Activated T-helper 9 cell treated with anti-CD3 and anti-CD28 coated beads, Interleukin-2, amount 50 U/mL, for 16 hours (primary cell): Measurements from ENCODE around the gene SPG21.

Experiments used
- DNase-seq: peaks from one replicate; pipeline ENCODE4 v3.0.0-alpha.2; 2020; ENCODE audit warnings: low read depth

The SPG21 gene

DNA sequence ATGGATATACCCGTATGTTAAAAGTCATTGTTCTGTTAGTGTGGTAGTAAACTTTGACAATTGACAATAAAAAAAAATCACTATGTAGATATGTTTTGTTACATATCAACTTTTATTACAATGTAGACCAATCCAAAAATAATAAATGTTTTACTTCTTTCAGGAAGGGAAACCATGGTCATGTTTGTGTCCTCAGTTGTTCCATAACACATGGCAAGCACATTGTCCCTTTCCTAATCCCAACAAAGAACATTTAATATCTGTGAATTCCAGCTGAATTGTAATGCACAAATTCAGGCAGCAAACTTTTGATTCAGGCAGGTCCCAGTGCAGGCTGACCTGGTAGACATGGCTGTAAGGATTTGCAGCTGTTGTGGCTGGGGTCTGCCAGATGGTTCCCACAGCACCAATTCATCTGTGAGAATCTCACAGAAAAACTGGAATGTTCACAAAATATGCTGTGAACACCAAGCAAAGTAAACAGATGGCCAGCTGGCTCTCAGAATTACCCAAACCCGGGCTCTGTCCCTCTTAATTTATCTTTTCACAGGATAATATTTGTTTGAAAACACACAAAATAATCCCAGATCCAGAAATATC lies 1.9 kb upstream of the SPG21 start:
- DNase-seq = no peak

DNA sequence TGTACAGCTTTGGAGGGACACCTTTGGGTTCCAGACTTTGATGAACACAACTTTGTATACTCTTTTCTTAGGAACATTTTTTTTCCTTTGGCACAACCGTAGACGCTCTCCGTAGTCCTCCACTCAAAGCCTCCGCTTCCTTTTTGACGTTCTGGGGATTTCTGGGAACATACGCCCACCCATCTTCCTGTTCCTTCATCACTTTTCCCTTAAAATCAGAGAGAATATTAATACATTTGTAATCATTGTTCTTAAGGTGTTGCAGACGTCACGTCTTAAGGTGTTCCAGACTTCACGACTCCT lies 405 bp upstream of the SPG21 start:
- no peak for DNase-seq

DNA sequence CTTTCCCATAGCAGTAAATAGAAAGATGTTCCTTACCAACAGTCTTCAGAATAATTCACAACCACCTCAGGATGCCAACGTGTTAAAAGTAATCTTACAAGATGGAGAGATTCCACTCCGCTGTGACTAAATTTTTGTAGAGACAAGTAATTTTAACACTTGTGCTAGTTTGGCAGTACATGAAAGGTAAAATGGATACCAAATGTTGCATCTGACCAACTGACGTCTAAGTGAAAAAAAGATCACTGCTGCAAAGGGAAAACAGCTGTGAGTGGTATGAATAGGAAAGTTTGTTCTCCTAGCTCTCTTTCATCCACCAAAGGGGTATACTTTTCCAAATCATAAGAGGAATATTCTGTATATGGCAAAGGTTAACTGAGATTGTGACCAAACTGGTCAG lies 2.6 kb downstream of the SPG21 start:
- no peak for DNase-seq

DNA sequence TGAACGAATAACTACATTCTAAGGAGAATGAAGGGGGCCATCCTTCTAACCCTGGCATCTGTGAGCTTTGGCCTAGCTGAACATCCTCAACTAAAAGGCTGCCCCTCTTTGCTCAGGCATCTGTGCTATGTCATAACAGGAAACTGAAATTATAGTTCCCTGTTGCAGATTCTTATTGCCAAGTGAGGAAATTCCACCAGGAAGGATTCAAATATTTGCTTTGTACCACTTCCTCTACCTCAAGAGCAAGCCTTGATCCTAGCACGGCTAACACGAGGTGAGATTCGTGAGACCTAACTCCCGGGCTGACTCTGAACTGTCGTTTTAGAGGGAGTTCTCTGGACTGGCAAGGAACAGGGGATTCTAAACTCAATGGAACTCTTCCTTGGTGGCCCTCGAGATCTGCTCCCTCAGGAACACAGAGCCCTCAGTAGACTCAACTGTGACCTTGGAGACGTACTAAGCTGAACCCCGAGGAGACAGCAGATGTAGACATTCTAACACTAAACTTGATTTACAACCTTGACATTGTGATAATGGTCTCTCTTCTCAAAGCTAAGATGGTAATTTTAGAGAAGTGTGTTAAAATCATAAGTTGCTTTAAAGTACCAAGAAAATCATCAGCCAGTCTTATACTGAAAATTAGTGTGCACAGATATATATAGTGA lies 4.2 kb downstream of the SPG21 start:
- no peak for DNase-seq

DNA sequence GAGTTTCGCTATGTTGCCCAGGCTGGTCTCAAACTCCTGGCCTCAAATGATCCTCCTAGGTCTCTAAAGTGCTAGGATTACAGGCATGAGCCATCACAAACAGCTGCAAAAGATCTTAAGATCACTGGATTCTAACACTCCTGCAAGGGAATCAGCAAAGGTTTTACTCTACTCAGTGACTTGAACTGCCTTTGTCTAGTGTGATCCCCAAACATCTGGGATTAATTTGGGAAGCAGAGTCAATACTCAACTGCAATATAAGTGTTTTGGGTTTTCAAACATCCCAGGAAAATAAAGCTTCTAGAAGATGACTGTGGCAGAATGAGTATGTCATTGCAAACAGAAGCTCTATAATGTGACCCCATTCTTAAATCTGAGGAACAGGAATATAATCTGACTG lies 7.2 kb downstream of the SPG21 start:
- DNase-seq = no peak

DNA sequence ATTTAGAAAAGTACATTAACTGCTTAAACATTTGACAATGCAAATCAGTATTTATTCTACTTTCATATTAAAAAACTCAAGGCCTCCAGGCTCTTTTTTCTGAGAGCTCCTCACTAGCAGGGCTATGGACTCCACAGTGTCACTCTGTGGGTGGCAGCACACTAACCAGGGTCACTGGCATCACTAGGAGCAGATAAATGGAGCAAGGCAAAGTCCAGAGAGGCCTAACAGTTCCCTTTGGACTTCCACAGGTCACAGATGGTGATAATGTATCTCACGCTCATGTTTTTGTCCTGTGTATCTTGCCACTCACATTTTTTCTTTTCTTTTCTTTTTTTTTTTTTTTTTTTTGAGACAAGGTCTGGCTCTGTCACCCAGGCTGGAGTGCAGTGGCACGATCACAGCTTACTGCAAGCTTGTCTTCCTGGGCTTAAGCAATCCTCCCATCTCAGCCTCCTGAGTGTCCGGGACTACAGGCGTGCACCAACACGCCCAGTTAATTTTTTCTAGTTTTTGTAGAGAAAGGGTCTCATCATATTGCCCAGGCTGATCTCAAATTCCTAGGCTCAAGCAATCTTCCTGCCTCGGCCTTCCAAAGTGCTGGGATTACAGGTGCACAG lies 7.8 kb downstream of the SPG21 start:
- DNase-seq = no peak

DNA sequence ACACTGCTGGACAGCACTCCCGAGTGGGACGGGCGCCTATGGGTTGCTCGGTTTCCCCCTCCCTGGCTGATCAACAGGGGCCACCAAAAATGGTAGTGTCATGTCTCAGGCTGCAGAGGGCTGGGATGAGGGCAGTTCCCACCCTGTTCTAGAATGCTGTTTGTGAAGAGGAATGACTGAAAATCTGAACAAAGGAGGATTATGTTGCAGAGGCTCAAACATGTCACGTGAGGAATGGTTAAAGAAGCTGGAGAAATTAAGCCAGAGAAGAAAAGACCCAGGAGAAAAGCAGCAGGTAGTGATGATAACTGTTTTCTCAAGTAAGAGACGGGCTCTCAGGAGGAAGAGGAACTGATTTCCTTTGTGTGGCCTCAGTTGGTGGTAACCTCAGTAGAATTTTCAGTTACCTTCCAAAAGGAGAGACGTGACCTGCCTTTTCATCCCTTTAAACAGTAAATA lies 10.4 kb downstream of the SPG21 start:
- no peak for DNase-seq

DNA sequence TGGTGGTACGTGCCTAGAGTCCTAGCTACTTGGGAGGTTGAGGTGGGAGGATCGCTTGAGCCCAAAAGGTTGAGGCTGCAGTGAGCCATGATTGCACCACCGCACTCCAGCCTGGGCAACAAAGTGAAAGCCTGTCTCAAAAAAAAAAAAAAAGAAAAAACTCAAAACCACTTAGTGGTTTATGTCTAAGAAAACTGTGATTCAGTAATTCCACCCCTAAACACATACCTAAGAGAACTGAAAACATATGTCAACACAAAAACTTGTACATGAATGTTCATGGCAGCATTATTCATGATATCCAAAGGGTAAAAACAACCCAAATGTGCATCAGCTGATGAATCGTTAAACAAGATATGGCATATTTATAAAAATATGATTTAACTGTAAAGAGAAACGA lies 14.3 kb downstream of the SPG21 start:
- DNase-seq = no peak

DNA sequence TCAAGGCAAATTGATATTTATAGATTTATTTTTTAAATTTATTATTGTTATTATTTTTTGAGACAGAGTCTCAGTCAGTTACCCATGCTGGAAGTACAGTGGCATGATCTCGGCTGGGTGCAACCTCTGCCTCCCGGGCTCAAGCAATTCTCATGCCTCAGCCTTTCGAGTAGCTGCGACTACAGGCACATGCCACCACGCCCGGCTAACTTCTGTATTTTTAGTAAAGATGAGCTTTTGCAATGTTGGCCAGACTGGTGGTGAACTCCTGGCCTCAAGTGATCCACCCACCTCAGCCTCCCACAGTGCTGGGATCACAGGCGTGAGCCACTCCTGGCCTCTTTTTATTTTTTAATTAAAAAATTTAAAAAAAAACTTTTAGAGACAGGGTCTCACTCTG lies 19.0 kb downstream of the SPG21 start:
- no peak for DNase-seq

DNA sequence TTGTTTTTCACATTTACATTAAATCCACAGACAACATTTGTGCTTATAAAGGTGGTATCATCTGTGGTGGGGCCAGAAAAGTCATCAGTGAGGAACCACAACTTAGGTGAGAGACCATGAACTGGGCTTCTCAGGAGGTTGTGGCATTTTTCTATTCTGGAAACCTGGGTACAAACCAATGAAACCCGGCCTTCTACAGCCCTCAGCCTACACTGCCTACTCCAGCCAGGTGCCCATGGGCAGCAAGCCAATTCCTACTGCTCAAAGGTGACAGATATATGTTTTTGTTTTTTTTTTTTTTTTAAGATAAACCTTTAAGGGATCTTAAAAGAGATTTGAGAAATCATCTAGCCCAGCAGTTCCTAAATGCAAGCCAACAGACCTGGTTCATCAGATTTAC lies 20.3 kb downstream of the SPG21 start:
- no peak for DNase-seq

DNA sequence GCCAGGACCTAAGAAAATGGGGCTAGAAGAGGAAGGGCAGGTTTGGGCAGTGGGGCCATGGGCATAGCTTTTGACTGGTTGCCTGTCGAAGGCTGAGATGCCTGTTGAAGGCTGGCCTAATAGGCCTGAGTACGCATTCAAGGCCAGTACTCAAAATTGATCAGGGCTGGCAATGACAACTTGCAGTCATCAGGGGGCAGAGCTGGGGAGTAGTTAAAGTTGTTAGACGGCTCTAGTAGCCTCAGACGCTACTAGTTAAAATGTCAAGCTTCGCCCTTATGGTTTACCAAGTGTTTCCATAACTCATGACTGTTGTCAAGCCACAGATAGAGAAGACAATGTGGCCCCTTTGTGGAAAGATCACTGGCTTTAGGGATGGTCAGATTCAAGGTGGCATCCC lies 28.7 kb downstream of the SPG21 start:
- no peak for DNase-seq

DNA sequence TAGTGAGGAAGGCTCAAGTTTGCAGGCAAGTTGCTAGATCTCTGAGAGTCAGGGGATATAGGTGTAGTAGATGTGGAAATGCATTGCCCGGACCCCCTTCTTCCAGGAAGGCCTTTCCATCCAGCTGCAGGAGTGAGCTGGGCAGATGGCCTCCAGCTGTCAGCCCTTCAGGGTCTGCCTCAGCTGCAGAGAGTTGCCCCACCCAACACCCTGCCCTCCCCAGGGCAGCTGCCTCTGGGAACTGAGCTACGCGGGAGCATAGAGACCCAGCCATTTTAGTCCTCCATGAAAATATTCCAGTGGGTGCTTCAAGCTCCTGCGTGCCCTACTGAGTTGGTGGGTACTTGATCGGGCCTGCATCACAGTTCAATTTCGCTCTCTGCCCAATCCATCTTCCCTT lies 29.6 kb downstream of the SPG21 start:
- no peak for DNase-seq

DNA sequence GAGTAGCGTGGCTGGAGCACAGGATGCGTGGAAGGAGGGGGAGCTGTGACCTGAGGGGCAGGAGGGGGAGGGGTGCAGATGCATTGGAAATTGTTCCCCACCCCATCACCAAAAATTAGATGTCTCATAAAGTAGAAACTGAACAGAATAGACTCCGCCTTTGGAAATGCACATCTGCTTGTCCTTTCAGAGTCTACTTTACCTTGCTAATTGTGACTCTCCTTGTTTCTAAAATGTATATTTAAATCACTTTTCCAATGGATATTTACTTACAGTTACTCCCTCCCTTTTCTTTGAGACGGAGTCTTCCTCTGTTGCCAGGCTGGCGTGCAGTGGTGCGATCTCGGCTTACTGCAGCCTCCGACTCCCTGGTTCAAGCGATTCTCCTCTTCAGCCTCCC lies 30.6 kb downstream of the SPG21 start:
- DNase-seq = no peak

DNA sequence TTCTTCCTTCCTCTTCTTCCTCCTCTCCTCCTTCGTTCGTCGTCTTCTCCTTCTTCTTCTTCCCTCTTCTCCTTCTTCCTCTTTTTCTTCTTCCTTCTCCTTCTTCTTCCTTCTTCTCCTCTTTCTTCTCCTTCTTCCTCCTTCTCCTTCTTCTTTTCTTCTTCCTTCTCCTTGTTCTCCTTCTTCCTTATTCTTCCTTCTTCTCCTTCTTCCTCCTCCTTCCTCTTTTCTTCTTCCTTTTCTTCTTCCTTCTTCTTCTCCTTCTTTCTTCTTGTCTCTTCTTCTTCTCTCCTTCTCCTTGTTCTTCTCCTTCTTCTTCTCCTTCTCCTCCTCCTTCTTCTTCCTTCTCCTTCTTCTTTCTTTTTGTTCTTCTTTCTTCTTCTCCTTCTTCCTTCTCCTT lies 35.3 kb downstream of the SPG21 start:
- DNase-seq = no peak

DNA sequence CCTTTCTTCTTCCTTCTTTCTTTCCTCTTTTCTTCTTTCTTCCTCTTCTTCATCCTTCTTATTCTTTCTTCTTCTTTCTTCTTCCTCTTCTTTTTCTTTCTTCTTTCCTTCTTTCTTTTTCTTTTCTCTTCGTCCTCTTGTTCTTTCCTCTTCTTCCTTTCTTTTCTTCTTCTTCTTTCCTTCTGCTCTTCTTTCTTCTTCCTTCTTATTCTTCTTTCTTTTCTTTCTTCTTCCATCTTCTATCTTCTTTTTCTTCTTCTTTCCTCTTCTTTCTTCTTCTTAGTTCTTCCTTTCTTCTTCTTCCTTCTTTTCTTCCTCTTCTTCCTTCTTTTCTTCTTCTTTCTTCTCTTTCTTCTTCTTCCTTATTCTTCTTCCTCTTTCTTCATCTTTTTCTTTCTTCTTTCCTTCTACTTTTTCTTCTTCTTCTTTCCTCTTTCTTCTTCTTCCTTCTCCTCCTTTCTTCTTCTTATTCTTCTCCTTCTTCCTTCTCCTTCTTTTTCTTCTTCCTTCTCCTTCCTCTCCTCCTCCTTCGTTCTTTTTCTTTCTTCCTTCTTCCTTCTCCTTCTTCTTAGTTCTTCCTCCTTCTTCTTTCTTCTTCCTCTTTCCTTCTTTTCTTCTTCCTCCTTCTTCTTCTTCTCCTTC lies 37.8 kb downstream of the SPG21 start:
- DNase-seq = no peak

DNA sequence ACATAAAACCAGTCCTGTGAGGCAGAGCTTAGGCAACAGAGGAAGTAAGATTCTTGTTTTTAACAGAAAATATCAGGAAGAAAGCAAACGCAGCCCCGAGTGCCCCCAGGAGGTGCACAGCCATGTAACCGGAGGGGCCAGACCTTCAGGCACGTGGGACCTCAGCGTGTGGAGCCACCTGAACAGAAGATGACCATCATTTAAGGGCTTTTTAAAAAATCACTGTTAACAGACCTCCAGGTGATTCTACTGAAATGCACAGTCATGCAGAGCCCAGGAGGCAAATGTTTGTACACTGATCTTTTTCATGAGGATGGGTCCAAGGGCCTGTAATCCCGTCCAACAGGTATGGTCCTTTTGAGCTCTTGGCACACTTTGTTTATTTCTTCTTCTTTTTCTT lies 38.8 kb downstream of the SPG21 start:
- DNase-seq = no peak

DNA sequence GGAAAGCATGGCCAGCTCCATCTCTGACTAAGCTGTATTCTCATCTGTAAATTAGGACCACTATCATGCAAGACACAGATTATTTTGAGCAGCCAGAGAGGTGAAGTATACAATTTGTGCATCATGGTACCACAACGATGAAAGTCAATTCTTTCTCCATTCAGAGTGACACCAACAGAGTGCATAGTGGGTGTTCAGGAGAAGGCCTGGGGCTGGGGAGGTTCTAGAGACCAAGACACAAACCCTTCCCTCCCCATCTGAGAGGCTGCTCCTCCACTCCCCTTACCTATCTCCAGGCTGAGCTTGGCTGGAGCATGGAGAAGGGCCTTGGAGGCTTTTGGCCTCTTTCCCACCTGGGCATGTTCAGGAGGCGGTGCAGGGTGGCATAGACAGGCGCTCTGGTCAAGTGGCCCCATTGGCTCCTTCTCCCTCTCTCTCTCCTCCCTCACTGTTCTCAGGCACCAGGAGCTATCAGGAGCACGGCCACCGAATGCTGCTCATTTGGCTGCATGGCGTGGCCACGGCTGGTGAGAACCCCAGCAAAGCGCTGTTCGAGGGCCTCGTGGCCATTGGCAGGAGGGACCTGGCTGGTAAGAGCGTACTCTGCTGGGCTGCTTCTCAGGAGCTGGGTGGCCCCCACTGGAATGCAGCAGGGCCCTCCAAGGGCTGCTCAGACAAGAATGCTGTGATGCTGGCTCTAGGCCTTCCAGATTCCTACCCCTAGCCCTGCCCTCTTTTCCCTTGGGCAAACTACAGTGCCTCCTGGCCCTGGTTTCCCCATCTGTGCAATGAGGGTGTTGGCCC lies 40.1 kb downstream of the SPG21 start:
- DNase-seq = no peak

DNA sequence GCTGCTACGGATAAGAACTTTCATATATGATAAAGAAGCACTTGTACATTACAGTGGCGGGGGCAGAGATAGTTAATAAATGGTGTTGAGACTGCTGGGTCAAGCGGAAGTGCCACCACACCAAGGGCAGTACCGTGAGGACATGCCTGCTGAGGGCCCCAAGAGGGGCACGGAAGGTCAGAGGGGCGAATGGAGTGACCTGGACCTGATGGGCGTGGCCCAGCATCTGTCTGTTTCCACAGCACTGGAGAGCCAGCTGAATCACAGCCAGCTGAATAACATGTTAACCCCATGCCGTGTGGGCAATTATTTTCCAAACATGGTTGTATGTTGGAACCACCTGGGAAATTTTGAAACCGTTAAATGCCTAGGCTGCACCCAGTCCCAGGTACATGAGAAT lies 40.8 kb downstream of the SPG21 start:
- no peak for DNase-seq

DNA sequence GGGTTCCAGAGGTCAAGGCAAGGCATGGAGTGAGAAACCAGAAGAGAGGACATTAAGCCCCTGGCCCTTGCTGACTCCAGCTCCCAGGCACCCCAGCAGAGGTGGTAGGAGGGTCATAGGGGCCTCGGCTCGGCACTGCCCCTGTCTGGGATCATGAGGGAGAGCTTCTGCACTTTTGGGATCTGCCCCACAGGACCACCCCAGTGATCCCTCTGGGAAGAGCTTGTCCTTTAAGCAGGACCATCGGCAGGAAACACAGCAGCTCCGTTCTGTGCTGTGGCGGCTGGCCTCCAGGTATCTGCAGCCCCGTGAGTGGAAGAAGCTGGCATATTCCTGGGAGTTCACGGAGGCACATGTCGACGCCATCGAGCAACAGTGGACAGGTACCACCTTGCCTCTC lies 42.5 kb downstream of the SPG21 start:
- DNase-seq = no peak

DNA sequence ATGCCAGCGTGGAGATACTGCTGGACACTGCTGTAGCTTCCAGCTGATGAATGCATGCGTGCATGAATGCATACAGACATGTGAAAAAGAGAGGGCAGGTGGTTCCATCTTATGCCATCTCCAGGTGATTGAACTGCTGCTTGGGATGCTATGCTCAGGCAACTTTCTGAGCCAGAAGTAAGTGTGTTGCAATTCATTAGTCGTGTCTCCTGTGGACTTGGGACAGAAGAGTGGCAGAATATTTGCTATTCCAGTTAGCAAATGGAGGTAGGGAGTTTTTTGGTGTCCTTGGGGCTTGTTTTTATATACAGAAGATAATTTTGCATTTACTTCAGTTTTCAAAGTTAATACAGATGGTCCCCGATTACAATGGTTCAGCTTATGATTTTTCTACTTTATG lies 44.8 kb downstream of the SPG21 start:
- no peak for DNase-seq

DNA sequence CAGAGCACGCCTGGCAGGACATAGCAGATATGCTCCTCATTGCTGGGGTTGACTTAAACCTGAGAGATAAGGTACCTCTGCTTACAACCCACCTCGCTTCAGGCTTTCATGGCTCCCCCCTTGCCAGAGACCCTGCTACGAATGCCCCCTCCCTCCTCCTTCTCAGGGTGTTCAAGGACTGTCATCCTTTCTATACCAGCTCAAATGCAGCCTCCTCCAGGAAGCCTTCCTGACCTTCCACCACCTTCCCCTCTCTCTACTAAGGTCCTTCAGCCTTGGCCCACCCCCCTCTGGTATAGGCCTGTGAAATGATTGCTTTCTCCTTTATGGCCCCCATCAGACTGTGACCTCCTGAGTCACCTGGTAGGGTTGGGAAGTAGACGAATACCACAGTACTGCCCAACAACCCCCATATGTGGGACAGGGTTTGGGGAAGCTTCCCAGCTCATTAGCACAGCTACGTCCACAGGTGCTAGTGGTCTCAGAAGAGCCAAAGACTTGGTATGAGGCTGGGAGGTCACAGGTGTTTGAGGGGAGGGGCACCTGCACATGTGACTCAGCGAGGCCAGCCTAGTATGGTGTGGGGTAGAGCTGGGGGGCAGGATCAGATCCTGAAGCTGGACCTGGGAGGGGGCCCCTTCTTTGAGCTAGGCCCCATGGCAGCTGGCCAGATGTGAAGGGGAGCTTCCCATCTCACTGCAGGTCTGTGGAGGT lies 46.0 kb downstream of the SPG21 start:
- DNase-seq = no peak

DNA sequence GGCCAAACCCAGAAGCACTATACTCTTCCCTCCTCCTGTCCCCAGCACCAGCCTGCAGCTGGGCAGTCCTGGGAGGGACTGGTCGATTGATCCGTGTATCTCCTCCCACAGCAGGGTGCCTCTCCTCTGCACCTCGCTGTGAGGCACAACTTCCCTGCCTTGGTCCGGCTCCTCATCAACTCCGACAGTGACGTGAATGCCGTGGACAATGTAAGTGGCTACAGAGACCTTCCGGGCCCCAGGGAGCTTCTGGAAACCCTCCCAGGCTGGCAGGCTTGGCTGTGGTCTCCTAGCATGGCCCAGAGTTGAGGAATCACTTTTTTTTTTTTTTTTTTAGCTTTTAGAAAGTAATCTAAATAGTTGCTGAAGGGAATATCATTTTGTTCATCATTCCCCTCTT lies 47.4 kb downstream of the SPG21 start:
- no peak for DNase-seq
